Transverse colon (tissue), 4 donors: Measurements from ENCODE around the gene PTPRS. TPM values are rescaled to one million over a fixed set of nuclear protein-coding genes. Genes with fewer than 3 reads are reported as not detected.

Experiments
- total RNA-seq, 4 donors: library from RNA; depleted of rRNA; stranded (reverse); fragments of >200 nt; gene quantifications; one replicate each; pipeline ENCODE4 v1.1.0, GENCODE V29; 2016

PTPRS gene
- total RNA-seq, 4 donors from 2014 or later, result 38.3 to 91.5 (median 58.5) TPM

Other genes with a start within 250 kb of the PTPRS start
- not detected for gene ZNRF4, start 114.6 kb upstream of the PTPRS start, total RNA-seq
- 10 to 100 TPM in 3 of 4 donors, not detected in 1; 13.2 to 45.3 (median 22.7) TPM for gene TINCR, start 227.1 kb upstream of the PTPRS start, total RNA-seq